HUES48 (cell line): ENCODE results near the gene MFSD6L.

Source experiments
- H3K27ac ChIP-seq: one replicate; pipeline ENCODE4 v1.7.0; 2013; ENCODE audit warnings: low read depth, low read length, inconsistent platforms
- H3K27me3 ChIP-seq: 2 replicates; pipeline ENCODE4 v1.6.1; 2013; ENCODE audit warnings: mild to moderate bottlenecking, low read length; ENCODE audit not compliant: control insufficient read depth, insufficient read depth
- H3K36me3 ChIP-seq: 2 replicates; pipeline ENCODE4 v1.6.1; 2013; ENCODE audit warnings: low read length; ENCODE audit not compliant: control insufficient read depth, insufficient read depth
- H3K4me1 ChIP-seq: 2 replicates; pipeline ENCODE4 v1.6.1; 2013; ENCODE audit warnings: mild to moderate bottlenecking, low read length; ENCODE audit not compliant: control insufficient read depth, insufficient read depth
- H3K4me3 ChIP-seq: 2 replicates; pipeline ENCODE4 v1.5.1; 2013; ENCODE audit warnings: mild to moderate bottlenecking, low read depth, low read length
- H3K9ac ChIP-seq: 2 replicates; pipeline ENCODE4 v1.6.1; 2013; ENCODE audit warnings: mild to moderate bottlenecking, low read depth, low read length, moderate library complexity
- H3K9me3 ChIP-seq: 2 replicates; pipeline ENCODE4 v1.6.1; 2013; ENCODE audit warnings: low read length; ENCODE audit not compliant: control insufficient read depth, insufficient read depth

Gene MFSD6L

DNA sequence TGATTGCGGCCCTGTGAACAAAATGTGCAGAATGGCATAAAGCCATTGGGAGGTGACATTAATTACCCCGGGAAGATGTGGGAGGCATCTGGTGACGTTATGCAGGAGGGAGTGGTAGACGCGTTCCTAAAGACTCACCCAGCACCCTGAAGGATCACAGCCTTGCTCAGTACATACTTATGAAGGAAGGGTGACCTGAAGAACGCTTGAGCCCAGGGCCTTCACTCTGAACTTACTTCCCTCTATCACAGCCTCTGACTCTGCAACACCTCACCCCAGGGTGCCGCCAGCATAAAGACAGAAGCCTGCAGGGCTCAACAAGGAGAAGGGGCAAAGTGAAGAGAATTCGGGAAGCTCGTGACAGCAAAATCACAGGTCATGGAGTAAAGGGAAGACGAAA is 9.4 kb downstream of the MFSD6L start:
- H3K9ac ChIP-seq: no peak overlapping the region
- no peaks in the 10 kb centered on the region for H3K36me3 ChIP-seq
- H3K4me3 ChIP-seq: no peak overlapping the region
- no peak overlapping the region for H3K27ac ChIP-seq
- peaks cover 10% of the 10 kb centered on the region for H3K4me1 ChIP-seq
- no peaks in the 10 kb centered on the region for H3K27me3 ChIP-seq
- peaks cover 7% of the 10 kb centered on the region for H3K9me3 ChIP-seq

DNA sequence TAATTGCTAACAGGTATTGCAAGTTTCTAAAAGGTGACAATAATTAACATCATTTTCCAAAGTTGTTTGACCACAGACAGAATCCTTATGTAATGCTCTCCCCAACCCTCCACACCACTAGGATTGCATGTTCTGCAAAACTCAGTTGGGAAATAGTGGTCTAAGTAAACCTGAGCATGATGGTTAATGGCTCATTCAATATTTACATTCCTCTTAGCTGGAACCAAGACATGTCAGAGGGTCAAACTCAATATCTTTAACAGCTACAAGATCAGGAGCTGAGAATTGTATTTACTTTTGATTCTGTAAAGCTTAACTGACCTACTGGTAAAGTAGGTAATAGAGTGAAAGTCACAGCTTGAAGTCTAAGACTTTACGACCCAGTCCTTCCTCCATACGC is 10.2 kb downstream of the MFSD6L start:
- Histone ChIP-seq H3K4me1 (peaks cover 10% of the 10 kb centered on the region), H3K9ac (no peak overlapping the region), H3K27ac (no peak overlapping the region), H3K27me3 (no peaks in the 10 kb centered on the region), H3K9me3 (peaks cover 7% of the 10 kb centered on the region), H3K36me3 (no peaks in the 10 kb centered on the region), H3K4me3 (no peak overlapping the region)

DNA sequence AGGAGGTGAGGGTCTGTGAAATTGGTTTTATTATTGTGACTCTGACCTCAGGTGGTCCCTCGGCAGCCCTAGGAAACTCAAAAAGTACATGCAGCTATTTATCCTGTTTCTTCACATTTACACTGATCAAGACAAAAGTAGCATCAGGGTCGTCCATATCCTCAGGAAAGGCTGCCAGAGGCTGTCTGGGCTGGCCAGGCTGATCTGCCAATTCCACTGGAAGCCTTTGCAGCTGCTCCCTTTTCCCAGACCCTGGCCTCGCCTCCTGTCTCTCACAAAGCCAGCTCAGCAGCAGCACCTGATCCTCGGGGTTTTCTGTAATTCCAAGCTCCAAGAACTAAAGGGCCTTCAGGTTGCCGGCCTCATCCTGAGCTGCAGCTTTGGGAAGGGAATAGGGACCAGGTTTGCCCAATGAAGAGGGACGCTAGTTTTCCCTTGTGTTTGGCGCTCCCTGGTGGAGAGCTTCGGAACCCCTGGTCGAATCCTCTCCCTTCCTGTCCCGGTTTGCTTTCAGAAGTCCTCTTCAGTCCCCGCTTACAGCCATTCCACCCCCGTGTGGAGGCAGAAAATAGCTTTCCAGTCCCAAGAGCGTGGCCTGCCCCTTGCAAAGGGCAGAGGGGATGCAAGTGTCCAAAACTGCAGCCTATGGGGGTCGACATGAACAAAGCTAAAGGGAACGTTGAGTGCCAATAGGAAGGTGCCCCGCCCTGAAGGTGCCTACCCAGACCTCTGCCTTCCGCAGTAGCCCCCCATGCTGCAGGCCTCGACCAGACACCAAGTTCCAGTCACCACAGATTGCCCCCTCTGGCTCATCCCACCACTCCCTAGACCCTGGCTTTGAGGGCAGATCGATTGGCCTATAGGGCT is 13.4 kb downstream of the MFSD6L start:
- Histone ChIP-seq H3K4me3 (no peak overlapping the region), H3K36me3 (no peaks in the 10 kb centered on the region), H3K9me3 (no peaks in the 10 kb centered on the region), H3K4me1 (peaks cover 15% of the 10 kb centered on the region), H3K27ac (no peak overlapping the region), H3K9ac (no peak overlapping the region), H3K27me3 (no peaks in the 10 kb centered on the region)

DNA sequence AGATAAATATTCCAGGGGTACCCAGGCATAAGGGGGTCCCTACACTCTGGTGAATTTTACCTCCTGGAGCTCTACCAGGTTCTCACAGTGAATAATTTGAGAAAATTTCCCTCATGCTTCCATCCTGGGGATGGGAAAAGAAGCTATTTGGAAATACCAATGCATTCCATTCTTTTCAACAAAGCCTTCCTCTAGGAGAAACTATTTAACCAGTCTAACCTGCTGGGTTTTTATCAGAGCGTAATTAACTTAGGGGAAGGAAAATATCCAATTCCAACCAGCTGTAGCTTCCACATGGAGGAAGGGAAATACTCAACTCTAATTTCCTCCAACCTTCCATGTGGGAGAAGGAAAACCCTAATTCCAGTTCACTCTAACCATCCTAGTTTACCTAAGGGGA is 17.0 kb downstream of the MFSD6L start:
- Histone ChIP-seq H3K27me3 (no peaks in the 10 kb centered on the region), H3K27ac (no peak overlapping the region), H3K4me1 (peaks cover 5% of the 10 kb centered on the region; the same call in 1 of the 2 replicates), H3K4me3 (no peak overlapping the region), H3K36me3 (no peaks in the 10 kb centered on the region), H3K9ac (no peak overlapping the region), H3K9me3 (no peaks in the 10 kb centered on the region)

DNA sequence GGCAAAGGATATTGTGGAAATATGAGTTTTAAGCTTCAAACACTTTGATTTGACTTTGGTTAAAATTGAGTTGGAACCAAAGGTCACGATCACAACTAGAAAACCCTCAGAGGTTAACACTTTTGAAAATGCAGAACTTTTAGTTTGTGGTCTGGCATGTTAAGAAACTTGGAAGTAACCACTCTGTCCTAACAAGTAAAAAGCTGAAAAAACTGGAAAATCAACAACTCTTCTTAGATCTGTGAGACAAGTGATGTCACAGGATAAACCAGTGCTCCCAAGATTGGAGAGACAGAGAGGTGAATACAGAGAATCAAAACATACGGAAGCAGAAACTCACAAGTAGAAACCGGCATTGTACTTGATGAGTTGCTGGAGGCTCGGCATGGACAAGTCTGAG is 17.4 kb downstream of the MFSD6L start:
- Histone ChIP-seq H3K4me1 (peaks cover 5% of the 10 kb centered on the region; the same call in 1 of the 2 replicates), H3K9me3 (no peaks in the 10 kb centered on the region), H3K9ac (no peak overlapping the region), H3K27me3 (no peaks in the 10 kb centered on the region), H3K4me3 (no peak overlapping the region), H3K36me3 (no peaks in the 10 kb centered on the region), H3K27ac (no peak overlapping the region)

DNA sequence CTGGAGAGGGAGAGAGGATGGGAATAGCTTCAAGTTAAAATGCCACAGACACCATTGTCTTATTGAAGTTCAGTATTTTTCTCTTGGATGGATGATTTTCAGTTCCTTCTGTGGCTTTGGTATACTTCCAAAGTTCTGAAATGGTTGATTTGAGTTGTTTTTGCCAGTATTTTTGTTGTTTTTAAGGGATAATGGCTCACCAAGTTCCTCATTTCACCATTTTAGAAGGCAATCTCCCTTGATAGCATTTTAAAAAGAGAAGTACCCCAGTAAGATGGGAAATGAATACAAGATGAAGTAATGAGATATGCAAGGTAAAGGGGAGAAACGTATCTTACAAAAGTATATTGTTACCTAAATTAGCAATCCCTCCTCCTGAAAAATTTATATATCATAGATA is 22.3 kb downstream of the MFSD6L start:
- no peaks in the 10 kb centered on the region for H3K36me3 ChIP-seq
- no peak overlapping the region for H3K9ac ChIP-seq

DNA sequence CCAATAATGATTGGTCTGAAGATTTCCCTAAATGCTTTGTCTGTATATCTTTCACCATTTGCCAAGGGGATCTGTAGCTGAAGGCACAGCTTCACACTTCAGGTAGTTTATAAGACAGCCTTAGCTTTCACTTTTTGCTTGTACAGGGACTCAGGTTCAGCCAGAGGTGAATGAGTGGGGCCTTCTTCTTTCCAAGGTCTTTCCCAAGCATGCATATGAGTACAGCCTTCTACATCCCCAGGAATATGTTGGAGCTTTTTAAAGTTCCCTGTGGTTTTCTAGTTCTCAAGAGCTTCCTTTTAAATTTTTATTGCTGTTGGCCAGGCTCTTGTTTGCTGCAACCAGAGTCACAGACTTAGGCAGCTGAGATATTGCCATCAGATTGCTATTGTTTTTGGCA is 22.9 kb downstream of the MFSD6L start:
- no peaks in the 10 kb centered on the region for H3K27me3 ChIP-seq
- no peaks in the 10 kb centered on the region for H3K4me1 ChIP-seq
- no peak overlapping the region for H3K4me3 ChIP-seq
- no peak overlapping the region for H3K27ac ChIP-seq
- H3K9me3 ChIP-seq: no peaks in the 10 kb centered on the region
- H3K36me3 ChIP-seq: no peaks in the 10 kb centered on the region
- no peak overlapping the region for H3K9ac ChIP-seq

More for the DNA sequence above, 22.3 kb downstream of the MFSD6L start:
- no peak overlapping the region for H3K27ac ChIP-seq
- no peaks in the 10 kb centered on the region for H3K9me3 ChIP-seq
- H3K4me3 ChIP-seq: no peak overlapping the region
- H3K27me3 ChIP-seq: no peaks in the 10 kb centered on the region
- 0 out of 2 replicates have a peak, but pooled peaks cover under 1% of the 10 kb centered on the region for H3K4me1 ChIP-seq

DNA sequence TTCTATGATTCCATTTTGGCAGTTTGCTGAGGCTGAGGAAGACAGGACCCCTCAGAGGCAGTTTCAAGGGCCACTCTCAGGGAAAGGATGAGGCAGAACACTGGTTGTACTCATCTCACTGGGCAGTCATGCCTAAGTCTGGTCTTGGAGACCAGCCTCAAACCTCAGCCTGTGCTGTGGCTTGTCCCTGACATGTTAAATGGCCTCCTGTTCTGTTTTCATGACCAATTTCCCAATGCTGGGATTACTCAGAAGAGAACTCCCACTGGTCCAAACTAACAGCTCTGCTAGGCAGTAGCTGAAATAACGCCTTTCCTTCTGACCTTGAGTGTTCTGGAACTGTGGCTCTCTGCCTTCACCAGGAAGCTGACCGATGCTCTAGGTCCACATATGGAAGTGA is 32.4 kb downstream of the MFSD6L start:
- 0 out of 2 replicates have a peak, but pooled peaks cover 2% of the 10 kb centered on the region for H3K9me3 ChIP-seq
- no peaks in the 10 kb centered on the region for H3K36me3 ChIP-seq
- H3K4me3 ChIP-seq: no peak overlapping the region
- peaks cover 4% of the 10 kb centered on the region; the same call in 1 of the 2 replicates for H3K4me1 ChIP-seq
- no peak overlapping the region for H3K27ac ChIP-seq
- no peaks in the 10 kb centered on the region for H3K27me3 ChIP-seq
- no peak overlapping the region for H3K9ac ChIP-seq

DNA sequence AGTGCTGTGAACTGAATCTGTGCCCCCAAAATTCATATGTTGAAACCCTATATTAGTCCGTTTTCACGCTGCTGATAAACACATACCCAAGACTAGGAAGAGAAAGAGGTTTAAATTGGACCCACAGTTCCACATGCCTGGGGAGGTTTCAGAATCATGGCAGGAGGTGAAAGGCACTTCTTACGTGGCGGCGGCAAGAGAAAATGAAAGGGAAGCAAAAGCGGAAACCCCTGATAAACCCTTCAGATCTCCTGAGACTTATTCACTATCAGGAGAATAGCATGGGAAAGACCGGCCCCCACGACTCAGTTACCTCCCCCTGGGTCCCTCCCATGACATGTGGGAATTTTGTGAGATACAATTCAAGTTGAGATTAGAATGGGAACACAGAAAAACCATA is 37.2 kb downstream of the MFSD6L start:
- Histone ChIP-seq H3K9me3 (0 out of 2 replicates have a peak, but pooled peaks cover 2% of the 10 kb centered on the region), H3K4me3 (no peak overlapping the region), H3K36me3 (no peaks in the 10 kb centered on the region), H3K9ac (no peak overlapping the region), H3K4me1 (no peaks in the 10 kb centered on the region), H3K27me3 (no peaks in the 10 kb centered on the region), H3K27ac (no peak overlapping the region)

DNA sequence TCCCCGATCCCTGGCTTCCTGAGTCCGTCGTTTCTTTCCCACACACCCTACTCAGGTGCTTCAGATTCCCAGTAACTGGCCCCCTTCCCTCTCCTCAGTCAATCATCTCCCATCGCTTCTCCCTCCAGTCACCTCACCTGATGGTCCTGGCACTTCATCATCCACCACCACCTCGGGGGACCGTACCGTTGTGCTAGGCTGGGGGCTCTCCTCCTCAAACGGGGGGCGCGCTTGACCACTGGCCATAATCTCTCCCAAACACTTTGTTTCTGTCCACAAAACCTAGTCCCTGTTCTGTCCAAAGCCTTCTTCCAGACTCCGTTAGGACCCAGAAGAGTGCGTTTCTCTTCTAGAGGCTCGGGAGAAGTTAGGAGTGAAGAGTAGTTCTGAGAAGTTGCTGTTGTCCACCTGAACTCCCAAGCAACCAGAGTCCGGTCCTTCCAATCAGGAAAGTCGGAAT is 41.0 kb downstream of the MFSD6L start, which contains the start of gene SPDYE4:
TSS of gene SPDYE4 (minus strand) at position 410 of the 460 bp plus-strand sequence. CDS start at position 246, 164 bp downstream.
- H3K4me1 ChIP-seq: no peaks in the 10 kb centered on the region
- no peak within 1 kb of the TSS for H3K9ac ChIP-seq
- no peaks in the 10 kb centered on the region for H3K36me3 ChIP-seq
- H3K4me3 ChIP-seq: no peak within 1 kb of the TSS
- no peak within 1 kb of the TSS for H3K27ac ChIP-seq
- no peaks in the 10 kb centered on the region for H3K27me3 ChIP-seq
- 0 out of 2 replicates have a peak, but pooled peaks cover 2% of the 10 kb centered on the region for H3K9me3 ChIP-seq

DNA sequence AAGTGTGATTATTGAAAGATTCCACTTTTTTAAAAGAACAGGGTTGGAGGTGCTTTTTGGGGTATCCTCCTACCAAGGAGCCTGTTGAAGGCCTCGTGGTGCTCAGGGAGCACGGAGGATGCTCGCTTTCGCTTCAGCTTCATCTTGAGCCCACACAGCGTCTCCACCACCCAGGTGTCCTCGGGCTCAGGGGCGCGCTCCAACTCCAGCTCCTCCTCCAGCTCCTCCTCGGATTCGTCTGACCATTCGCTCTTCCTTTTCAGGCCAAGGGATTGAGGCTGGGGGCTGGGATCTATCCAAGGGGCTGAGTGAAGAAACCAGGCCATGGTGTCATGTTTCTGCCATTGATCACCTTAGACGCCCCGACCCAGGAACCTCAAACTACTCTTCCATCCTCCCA is 42.0 kb downstream of the MFSD6L start:
- no peaks in the 10 kb centered on the region for H3K4me1 ChIP-seq
- no peaks in the 10 kb centered on the region for H3K27me3 ChIP-seq
- no peaks in the 10 kb centered on the region for H3K36me3 ChIP-seq
- 0 out of 2 replicates have a peak, but pooled peaks cover 2% of the 10 kb centered on the region for H3K9me3 ChIP-seq
- no peak overlapping the region for H3K4me3 ChIP-seq
- no peak overlapping the region for H3K27ac ChIP-seq
- H3K9ac ChIP-seq: no peak overlapping the region
